HFF-Myc (cell line): ENCODE data around the gene HSD11B2.

Experiments used
- DNase-seq: peaks from one replicate; pipeline ENCODE4 v3.0.0-alpha.2; 2011; ENCODE audit warnings: low read depth; ENCODE audit errors: extremely low read depth
- H3K4me3 ChIP-seq: replicated peaks from 2 replicates; pipeline ENCODE4 v1.5.1; 2011; ENCODE audit warnings: low read depth, mild to moderate bottlenecking, control low read depth, low read length
- CTCF ChIP-seq: IDR thresholded peaks from 2 replicates; pipeline ENCODE4 v1.5.1; 2012; ENCODE audit warnings: mild to moderate bottlenecking, low read depth, low read length, control low read depth; ENCODE audit errors: missing control alignments

Gene HSD11B2

GRCh38 chr16:67458121-67458641 is 27.3 kb downstream of the HSD11B2 start:
- H3K4me3 ChIP-seq, result no peak overlapping the region
- no peak for TF ChIP-seq CTCF
- DNase-seq, result no peak

- DNase-seq, result no peak
- H3K4me3 ChIP-seq, result no peak overlapping the region
- TF ChIP-seq CTCF, result no peak
Observed at GRCh38 chr16:67459066-67459860, 28.3 kb downstream of the HSD11B2 start.

DNA sequence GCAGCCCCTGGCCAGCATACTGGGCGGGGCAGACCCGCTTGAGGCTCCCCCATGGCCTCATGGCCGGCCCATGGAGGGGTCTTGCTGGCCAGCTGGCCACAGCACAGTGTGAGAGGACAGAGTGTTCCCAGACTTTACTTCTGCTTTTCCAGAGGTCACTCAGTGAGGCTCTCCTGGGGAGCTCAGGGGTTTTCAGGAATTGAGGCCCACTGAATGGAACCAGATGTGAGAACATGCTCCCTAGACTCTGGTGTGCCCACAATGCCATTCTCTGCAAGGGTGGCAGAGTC is 28.9 kb downstream of the HSD11B2 start:
- DNase-seq, result no peak
- no peak for TF ChIP-seq CTCF
- H3K4me3 ChIP-seq, result no peak overlapping the region

DNA sequence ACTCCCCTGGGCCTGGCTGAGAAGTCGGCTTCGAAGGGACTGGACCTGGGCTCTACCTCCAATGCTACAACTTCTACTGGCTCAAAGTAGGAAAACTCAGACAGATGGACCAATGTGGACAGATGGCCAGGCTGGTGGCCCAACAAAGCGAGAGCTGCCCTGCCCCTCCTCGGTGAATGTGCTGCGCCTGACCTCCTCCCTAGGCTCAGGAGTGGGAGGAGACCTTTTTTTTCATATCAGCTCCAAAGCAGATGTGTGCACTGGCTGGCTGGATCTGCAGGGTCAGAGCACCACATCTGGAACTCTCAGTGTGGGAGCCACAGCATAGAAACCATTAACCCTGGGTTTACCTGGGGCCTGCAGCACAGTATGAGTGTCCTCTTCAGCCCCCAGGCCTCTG is 29.2 kb downstream of the HSD11B2 start:
- DNase-seq, result no peak
- no peak overlapping the region for H3K4me3 ChIP-seq
- no peak for TF ChIP-seq CTCF

GRCh38 chr16:67460961-67461360 is 30.0 kb downstream of the HSD11B2 start:
- no peak for DNase-seq
- TF ChIP-seq CTCF, result no peak
- H3K4me3 ChIP-seq, result no peak overlapping the region

- DNase-seq, result no peak
- no peak overlapping the region for H3K4me3 ChIP-seq
- TF ChIP-seq CTCF, result no peak
Observed at GRCh38 chr16:67461600-67462278, 30.8 kb downstream of the HSD11B2 start.
